GM15510 (cell line): Measurements from ENCODE around the gene NRDC.

ENCODE experiments used
- POLR2A ChIP-seq: IDR thresholded peaks from 3 replicates; pipeline ENCODE4 v1.6.1; 2011; ENCODE audit warnings: borderline replicate concordance; ENCODE audit not compliant: insufficient read length; ENCODE audit errors: extremely low read depth

NRDC gene

GRCh38 chr1:51829058-51829457 lies 49.5 kb downstream of the NRDC start:
- no peak for TF ChIP-seq POLR2A

- no peak for TF ChIP-seq POLR2A
Observed at GRCh38 chr1:51819810-51820209, 58.7 kb downstream of the NRDC start.

GRCh38 chr1:51818487-51818886 lies 60.0 kb downstream of the NRDC start:
- TF ChIP-seq POLR2A, result no peak

GRCh38 chr1:51814513-51814912 lies 64.0 kb downstream of the NRDC start:
- no peak for TF ChIP-seq POLR2A

- no peak for TF ChIP-seq POLR2A
Observed at GRCh38 chr1:51799372-51799771, 79.2 kb downstream of the NRDC start.

GRCh38 chr1:51794868-51795267 lies 83.7 kb downstream of the NRDC start:
- TF ChIP-seq POLR2A, result no peak

- no peak for TF ChIP-seq POLR2A
Observed at GRCh38 chr1:51794260-51794659, 84.3 kb downstream of the NRDC start.

- TF ChIP-seq POLR2A, result no peak
Observed at GRCh38 chr1:51792864-51793263, 85.7 kb downstream of the NRDC start.

- no peak for TF ChIP-seq POLR2A
Observed at GRCh38 chr1:51791888-51792287, 86.6 kb downstream of the NRDC start.

- no peak for TF ChIP-seq POLR2A
Observed at GRCh38 chr1:51790385-51790784, 88.1 kb downstream of the NRDC start.

- TF ChIP-seq POLR2A, result no peak
Observed at GRCh38 chr1:51789342-51789741, 89.2 kb downstream of the NRDC start.

- TF ChIP-seq POLR2A, result no peak
Observed at GRCh38 chr1:51788938-51789337, 89.6 kb downstream of the NRDC start.

- no peak for TF ChIP-seq POLR2A
Observed at GRCh38 chr1:51784997-51785421, 93.5 kb downstream of the NRDC start.

- no peak for TF ChIP-seq POLR2A
Observed at GRCh38 chr1:51780927-51781326, 97.6 kb downstream of the NRDC start.

GRCh38 chr1:51776408-51776807 lies 102.1 kb downstream of the NRDC start:
- TF ChIP-seq POLR2A, result no peak

- TF ChIP-seq POLR2A, result no peak
Observed at GRCh38 chr1:51768971-51769588, 109.4 kb downstream of the NRDC start.

GRCh38 chr1:51761351-51761750 lies 117.2 kb downstream of the NRDC start:
- TF ChIP-seq POLR2A, result no peak

GRCh38 chr1:51760872-51761271 lies 117.7 kb downstream of the NRDC start:
- no peak for TF ChIP-seq POLR2A

GRCh38 chr1:51758310-51758709 lies 120.2 kb downstream of the NRDC start:
- no peak for TF ChIP-seq POLR2A
